SH-SY5Y (cell line): ENCODE measurements around the gene MYLK4.

Experiments used
- GATA2 ChIP-seq: IDR thresholded peaks from 2 replicates; pipeline ENCODE4 v1.6.1; 2011; ENCODE audit warnings: mild to moderate bottlenecking, low read depth, low read length
- GATA3 ChIP-seq: IDR thresholded peaks from 2 replicates; pipeline ENCODE4 v1.6.1; 2011; ENCODE audit warnings: low read depth, mild to moderate bottlenecking, low read length, moderate library complexity

- TF ChIP-seq GATA2 (no peak), GATA3 (no peak)
Observed at GRCh38 chr6:2656460-2657079, 94.2 kb downstream of the MYLK4 start.
